Activated T-helper 1 cell treated with anti-CD3 and anti-CD28 coated beads, Interleukin-12 subunit alpha, Interleukin-12 subunit beta, Interleukin-2, Interleukin-4 antibody, amounts not matched to agents 30 ng/mL and 10 ng/mL and 1 ng/mL, durations not matched to agents 14 hours and 24 hours and 36 hours (primary cell): Measurements from ENCODE around the gene INSIG2. TPM values are rescaled to one million over a fixed set of nuclear protein-coding genes. Genes with fewer than 3 reads are reported as not detected.
"Not testable (repeated sequence)": the region's sequence is repeated elsewhere in the genome, so short reads cannot be mapped to it uniquely, and the experiment has no call there.

Experiments
- DNase-seq: peaks from one replicate; pipeline ENCODE4 v3.0.0; 2021; ENCODE audit warnings: low spot score
- H3K27ac Mint-ChIP-seq: one replicate; pipeline ENCODE4 v1.8.0; 2021; ENCODE audit warnings: mild to moderate bottlenecking, mixed read lengths
- H3K27me3 Mint-ChIP-seq: one replicate; pipeline ENCODE4 v1.8.0; 2022; ENCODE audit warnings: mild to moderate bottlenecking, moderate library complexity, mixed read lengths; ENCODE audit not compliant: insufficient read depth
- H3K36me3 Mint-ChIP-seq: one replicate; pipeline ENCODE4 v1.8.0; 2021; ENCODE audit warnings: low read depth, mixed read lengths
- H3K4me1 Mint-ChIP-seq: one replicate; pipeline ENCODE4 v1.8.0; 2021; ENCODE audit warnings: low read depth, mixed read lengths
- H3K4me3 Mint-ChIP-seq: one replicate; pipeline ENCODE4 v1.8.0; 2021; ENCODE audit warnings: mild to moderate bottlenecking, moderate library complexity, mixed read lengths
- H3K9me3 Mint-ChIP-seq: one replicate; pipeline ENCODE4 v1.8.0; 2021; ENCODE audit warnings: mixed read lengths
- intact Hi-C: fragments of 100-400 bp; cut with micrococcal nuclease; formaldehyde crosslinking; loops from one replicate; pipeline ENCODE4 v1.15.1; 2024
- total RNA-seq: library from RNA; stranded (reverse); gene quantifications from 2 replicates; pipeline ENCODE4 v1.2.3, GENCODE V29; 2022

The INSIG2 gene
- total RNA-seq, 1 donor from 2014 or later: 31.3 TPM

DNA sequence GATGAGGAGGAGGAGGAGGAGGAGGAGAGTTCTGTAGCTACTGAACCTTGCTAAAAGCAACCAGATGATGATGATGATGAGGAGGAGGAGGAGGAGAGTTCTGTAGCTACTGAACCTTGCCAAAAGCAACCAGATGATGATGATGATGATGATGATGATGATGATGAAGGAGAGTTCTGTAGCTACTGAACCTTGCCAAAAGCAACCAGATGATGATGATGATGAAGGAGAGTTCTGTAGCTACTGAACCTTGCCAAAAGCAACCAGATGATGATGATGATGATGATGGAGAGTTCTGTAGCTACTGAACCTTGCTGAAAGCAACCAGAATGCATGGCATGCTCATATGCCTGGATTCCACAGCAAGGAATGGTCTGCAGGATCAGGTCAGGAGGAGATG is 5.8 kb downstream of the INSIG2 start:
- not testable (repeated sequence) for H3K9me3 Mint-ChIP-seq, H3K27me3 Mint-ChIP-seq, H3K4me3 Mint-ChIP-seq, DNase-seq
- Mint-ChIP-seq H3K4me1 (peaks cover 51% of the 10 kb centered on the region), H3K36me3 (peaks cover 17% of the 10 kb centered on the region), H3K27ac (peak overlapping the region; percentile 7)
- intact Hi-C loops: loop anchor here (1.0 kb wide), 1 partner anchor 9 kb away; no protein-coding TSS in a partner anchor

DNA sequence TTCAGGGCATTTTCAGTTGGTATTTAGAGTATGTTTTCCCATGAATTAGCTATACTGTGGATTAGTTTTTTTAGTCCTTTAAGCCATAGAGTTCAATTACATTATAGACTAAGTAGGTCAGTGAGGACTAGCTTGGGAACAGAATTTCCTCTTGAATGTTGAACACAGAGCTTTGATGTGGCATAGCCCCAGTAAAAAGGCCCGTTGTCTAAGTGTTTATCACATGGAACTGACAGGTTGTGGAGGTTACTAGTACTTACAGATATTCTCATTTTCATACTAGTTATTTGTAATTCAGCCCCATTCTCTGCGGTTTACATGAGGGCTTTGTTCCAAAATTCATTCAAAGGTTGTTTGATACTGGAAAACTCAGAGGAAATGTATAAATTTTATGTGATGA is 6.2 kb downstream of the INSIG2 start:
- peaks cover 52% of the 10 kb centered on the region for H3K4me1 Mint-ChIP-seq
- H3K27ac Mint-ChIP-seq: peak overlapping the region; percentile 7
- no peak for DNase-seq
- H3K4me3 Mint-ChIP-seq: no peak overlapping the region
- intact Hi-C loops: loop anchor here (1.0 kb wide), 1 partner anchor 9 kb away; no protein-coding TSS in a partner anchor
- H3K9me3 Mint-ChIP-seq: no peaks in the 10 kb centered on the region
- peaks cover 17% of the 10 kb centered on the region for H3K36me3 Mint-ChIP-seq
- H3K27me3 Mint-ChIP-seq: no peaks in the 10 kb centered on the region

GRCh38 chr2:118095610-118096009 is 7.3 kb downstream of the INSIG2 start:
- DNase-seq: no peak
- Mint-ChIP-seq H3K36me3 (peaks cover 23% of the 10 kb centered on the region), H3K27ac (peak overlapping the region; percentile 50), H3K9me3 (no peaks in the 10 kb centered on the region), H3K27me3 (no peaks in the 10 kb centered on the region), H3K4me3 (peak overlapping the region; percentile 17), H3K4me1 (peaks cover 50% of the 10 kb centered on the region)
- intact Hi-C loops: no loop called here

DNA sequence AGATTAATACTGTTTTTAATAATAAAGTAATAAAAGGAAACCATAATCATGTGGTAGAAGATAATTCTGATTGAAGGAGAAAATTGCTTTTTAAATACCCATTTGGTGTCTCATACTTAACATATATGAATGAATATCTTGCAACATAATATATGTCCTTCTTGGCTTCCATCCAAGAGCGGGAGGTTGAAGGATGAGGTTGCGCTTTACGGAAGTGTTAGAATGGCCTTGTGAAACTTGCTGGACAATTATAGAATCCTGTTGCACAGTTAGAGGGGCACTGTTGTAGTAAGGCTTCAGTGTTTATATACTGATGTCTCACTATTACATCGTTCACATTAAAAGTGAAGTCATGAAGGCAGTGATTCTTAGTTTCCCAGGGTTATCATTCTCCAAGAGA is 9.4 kb downstream of the INSIG2 start:
- DNase-seq: no peak
- H3K27ac Mint-ChIP-seq: peak overlapping the region; percentile 30
- no peak overlapping the region for H3K4me3 Mint-ChIP-seq
- peaks cover 63% of the 10 kb centered on the region for H3K4me1 Mint-ChIP-seq
- intact Hi-C loops: loop anchor here (1.0 kb wide), 1 partner anchor 8 kb away; no protein-coding TSS in a partner anchor
- peaks cover 32% of the 10 kb centered on the region for H3K36me3 Mint-ChIP-seq
- H3K9me3 Mint-ChIP-seq: no peaks in the 10 kb centered on the region
- no peaks in the 10 kb centered on the region for H3K27me3 Mint-ChIP-seq

DNA sequence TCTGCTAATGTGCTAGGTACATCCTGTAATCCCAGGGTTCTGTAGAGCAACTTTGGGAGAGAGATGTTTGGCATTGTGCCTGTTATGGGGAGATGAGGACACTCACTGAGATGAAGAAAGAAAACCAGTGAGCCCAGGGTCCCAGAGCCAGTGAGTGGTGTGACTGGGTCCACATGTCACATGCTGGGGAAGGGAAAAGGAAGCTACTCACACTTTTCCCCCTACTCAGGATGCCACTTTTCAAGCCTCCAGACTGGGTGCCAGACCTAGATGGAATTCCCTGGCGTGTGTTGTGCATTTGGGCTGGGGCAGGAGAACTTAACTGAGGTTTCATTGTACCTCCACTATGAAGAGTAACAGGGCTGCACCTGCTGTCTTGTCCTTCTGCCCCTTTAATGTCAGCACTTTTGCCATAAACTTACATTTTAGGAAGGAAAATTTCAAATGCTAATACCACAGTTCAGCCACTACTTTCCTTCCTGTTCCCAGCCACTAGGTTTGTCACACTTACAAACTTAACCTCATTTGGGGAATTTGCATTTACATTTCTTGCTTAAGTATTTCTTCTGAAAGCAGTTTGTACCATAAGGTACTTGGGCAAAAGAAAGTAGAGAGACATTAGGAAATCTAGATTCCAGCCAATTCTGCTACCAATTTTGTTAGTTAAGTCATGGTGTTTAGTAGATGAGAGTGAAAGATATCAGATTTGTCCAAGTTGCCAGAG is 10.2 kb downstream of the INSIG2 start:
- no peaks in the 10 kb centered on the region for H3K27me3 Mint-ChIP-seq
- H3K9me3 Mint-ChIP-seq: no peaks in the 10 kb centered on the region
- H3K4me1 Mint-ChIP-seq: peaks cover 61% of the 10 kb centered on the region
- intact Hi-C loops: loop anchor here (1.0 kb wide), 1 partner anchor 9 kb away; no protein-coding TSS in a partner anchor
- no peak overlapping the region for H3K4me3 Mint-ChIP-seq
- DNase-seq: no peak
- peak overlapping the region; percentile 9 for H3K27ac Mint-ChIP-seq
- peaks cover 31% of the 10 kb centered on the region for H3K36me3 Mint-ChIP-seq

- H3K9me3 Mint-ChIP-seq: no peaks in the 10 kb centered on the region
Observed at GRCh38 chr2:118102433-118103082, 14.3 kb downstream of the INSIG2 start.

DNA sequence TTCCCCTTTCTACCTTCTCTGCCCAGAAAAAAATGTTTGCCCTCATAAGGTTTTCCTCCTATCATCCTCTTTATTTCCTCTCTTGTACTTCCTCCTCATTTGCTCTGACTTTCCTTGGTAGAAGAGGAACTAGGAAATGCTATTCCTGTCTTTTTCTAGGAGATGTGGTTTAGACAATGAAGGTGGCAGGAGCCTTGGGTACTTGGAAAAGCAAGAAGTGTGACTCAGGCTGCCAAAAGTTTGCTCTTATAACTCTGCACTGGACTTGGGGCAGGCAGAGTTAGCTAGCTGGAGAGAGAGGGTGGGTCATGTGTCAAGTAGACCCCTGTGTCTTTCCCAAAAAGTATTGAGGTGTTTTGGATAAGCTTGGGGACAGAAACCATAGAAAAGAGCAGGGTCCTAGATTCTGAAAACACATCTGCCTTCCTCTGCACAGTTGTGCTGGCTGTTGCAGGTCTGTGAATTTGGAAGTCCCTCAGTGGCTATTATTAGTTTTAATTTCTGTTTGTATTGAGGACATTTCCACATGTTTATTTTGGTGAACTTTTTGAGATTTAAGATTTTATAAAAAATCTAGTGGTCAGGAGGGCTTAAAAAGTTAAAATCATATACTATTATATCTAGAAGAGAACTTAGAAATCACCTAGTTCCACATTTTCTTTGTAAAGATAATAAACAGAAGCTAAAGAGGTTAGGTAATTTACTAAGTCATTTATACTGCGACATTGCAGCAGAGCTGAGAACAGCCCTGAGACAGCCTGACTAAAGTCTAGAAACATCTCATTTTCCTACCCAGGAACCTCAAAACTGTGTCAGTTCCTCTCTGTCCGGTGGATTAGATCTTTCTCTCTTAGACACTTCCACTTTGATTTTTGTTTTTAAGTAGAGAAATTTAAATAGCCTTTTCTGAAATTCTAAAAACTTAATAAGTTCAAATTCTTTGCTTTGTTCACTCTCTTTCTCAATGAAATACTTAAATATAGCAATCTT is 16.0 kb downstream of the INSIG2 start:
- peaks cover 53% of the 10 kb centered on the region for H3K36me3 Mint-ChIP-seq
- H3K4me1 Mint-ChIP-seq: peaks cover 61% of the 10 kb centered on the region
- intact Hi-C loops: loop anchor here (1.0 to 2.0 kb wide), 4 partner anchors 10 to 27 kb away; partner anchors contain the start of gene INSIG2
- DNase-seq: no peak
- H3K27ac Mint-ChIP-seq: peak overlapping the region; percentile 41
- no peaks in the 10 kb centered on the region for H3K9me3 Mint-ChIP-seq
- no peak overlapping the region for H3K4me3 Mint-ChIP-seq
- no peaks in the 10 kb centered on the region for H3K27me3 Mint-ChIP-seq

More at GRCh38 chr2:118102433-118103082, 14.3 kb downstream of the INSIG2 start:
- Mint-ChIP-seq H3K27me3 (no peaks in the 10 kb centered on the region), H3K4me3 (no peak overlapping the region), H3K4me1 (peaks cover 77% of the 10 kb centered on the region), H3K36me3 (peaks cover 50% of the 10 kb centered on the region), H3K27ac (no peak overlapping the region)
- DNase-seq: no peak
- intact Hi-C loops: loop anchor here (1.0 kb wide), 1 partner anchor 8 kb away; no protein-coding TSS in a partner anchor

- Mint-ChIP-seq H3K27ac (peak overlapping the region; percentile 55), H3K27me3 (no peaks in the 10 kb centered on the region), H3K9me3 (no peaks in the 10 kb centered on the region), H3K4me1 (peaks cover 56% of the 10 kb centered on the region), H3K4me3 (no peak overlapping the region), H3K36me3 (peaks cover 57% of the 10 kb centered on the region)
- intact Hi-C loops: loop anchor here (2.0 kb wide), 3 partner anchors 13 to 25 kb away; partner anchors contain the start of gene INSIG2
- no peak for DNase-seq
Observed at GRCh38 chr2:118105497-118105896, 17.2 kb downstream of the INSIG2 start.

- intact Hi-C loops: no loop called here
- peak overlapping the region; percentile 42 for H3K27ac Mint-ChIP-seq
- H3K36me3 Mint-ChIP-seq: peaks cover 54% of the 10 kb centered on the region
- no peak for DNase-seq
- H3K4me1 Mint-ChIP-seq: peaks cover 54% of the 10 kb centered on the region
- no peak overlapping the region for H3K4me3 Mint-ChIP-seq
- H3K9me3 Mint-ChIP-seq: no peaks in the 10 kb centered on the region
- H3K27me3 Mint-ChIP-seq: no peaks in the 10 kb centered on the region
Observed at GRCh38 chr2:118106926-118107325, 18.7 kb downstream of the INSIG2 start.

- H3K27me3 Mint-ChIP-seq: no peaks in the 10 kb centered on the region
- intact Hi-C loops: loop anchor here (5.0 kb wide), 1 partner anchor 37 kb away; no protein-coding TSS in a partner anchor
- H3K36me3 Mint-ChIP-seq: peaks cover 56% of the 10 kb centered on the region
- DNase-seq: no peak
- no peaks in the 10 kb centered on the region for H3K9me3 Mint-ChIP-seq
- peaks cover 44% of the 10 kb centered on the region for H3K4me1 Mint-ChIP-seq
- no peak overlapping the region for H3K4me3 Mint-ChIP-seq
- no peak overlapping the region for H3K27ac Mint-ChIP-seq
Observed at GRCh38 chr2:118110310-118110709, 22.0 kb downstream of the INSIG2 start.

- Mint-ChIP-seq H3K4me3 (no peak overlapping the region), H3K27ac (no peak overlapping the region), H3K9me3 (no peaks in the 10 kb centered on the region), H3K27me3 (no peaks in the 10 kb centered on the region), H3K4me1 (peaks cover 38% of the 10 kb centered on the region), H3K36me3 (peaks cover 50% of the 10 kb centered on the region)
- intact Hi-C loops: loop anchor here (5.0 kb wide), 1 partner anchor 36 kb away; no protein-coding TSS in a partner anchor
- DNase-seq: no peak
Observed at GRCh38 chr2:118110991-118111390, 22.7 kb downstream of the INSIG2 start.

DNA sequence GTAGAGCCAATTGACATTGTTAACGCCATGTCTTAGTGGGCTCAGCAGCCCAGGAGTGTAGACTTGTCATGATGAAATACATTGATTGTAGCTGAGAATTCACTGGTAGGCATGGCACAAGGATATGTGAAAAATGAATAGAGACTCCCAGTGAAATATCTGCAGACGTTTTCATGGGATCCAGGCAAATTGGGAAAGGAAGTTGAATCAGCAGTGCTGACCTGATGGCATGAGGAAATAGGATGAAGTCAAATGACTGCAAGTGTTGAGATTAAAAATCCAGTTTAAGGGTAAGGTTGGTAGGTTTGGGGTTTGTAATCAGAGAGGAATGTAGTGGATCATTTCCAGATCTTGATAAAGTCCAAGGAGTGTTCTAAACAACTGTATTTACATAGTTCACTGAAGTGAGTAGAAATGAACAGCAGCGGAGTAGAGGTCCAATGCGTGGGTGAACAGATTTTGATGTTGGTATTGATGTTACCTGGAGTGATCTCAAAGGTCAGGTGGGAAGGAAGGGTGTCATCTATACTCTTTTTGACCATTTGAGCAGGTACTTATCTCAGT is 24.6 kb downstream of the INSIG2 start:
- H3K9me3 Mint-ChIP-seq: no peaks in the 10 kb centered on the region

More for the DNA sequence above, 24.6 kb downstream of the INSIG2 start:
- no peak overlapping the region for H3K4me3 Mint-ChIP-seq
- peaks cover 26% of the 10 kb centered on the region for H3K4me1 Mint-ChIP-seq
- H3K27me3 Mint-ChIP-seq: no peaks in the 10 kb centered on the region
- intact Hi-C loops: loop anchor here (5.0 kb wide), 1 partner anchor 34 kb away; no protein-coding TSS in a partner anchor
- no peak for DNase-seq
- H3K27ac Mint-ChIP-seq: peak overlapping the region; percentile 26
- H3K36me3 Mint-ChIP-seq: peaks cover 37% of the 10 kb centered on the region
